K562 (cell line): ENCODE data around the gene FAM180B. TPM values are rescaled to one million over a fixed set of nuclear protein-coding genes. Genes with fewer than 3 reads are reported as not detected.
A peak's percentile ranks its signal among the peaks of the same experiment; 100 is the strongest.

Source experiments
- HCFC1 ChIP-seq: IDR thresholded peaks from 2 replicates; pipeline ENCODE4 v1.6.1; 2012; ENCODE audit warnings: low read depth, low read length, improper control_type of control experiment
- RERE ChIP-seq: sonication (generic); formaldehyde crosslinking; IDR thresholded peaks from 2 replicates; pipeline ENCODE4 v1.8.0; 2023; ENCODE audit warnings: missing genetic modification reagents, mild to moderate bottlenecking, borderline replicate concordance
- polyA plus RNA-seq, 8 experiments: library from polyadenylated mRNA; depleted of rRNA in 4 of 8; stranded (reverse) in 5 of 8; unstranded in 3 of 8; fragments of >200 nt; fragmentation: Nextera tagmentation in 2 of 8; fragmentation: Illumina TruSeq in 1 of 8; extraction: Ambion mirVana in 2 of 8; extraction: Trizol in 1 of 8; gene quantifications; 2 replicates each; pipeline versions ENCODE4 v1.2.1 to v1.2.3, GENCODE V29; 2011 to 2014; ENCODE audit warnings: inconsistent platforms in 1 of 8, missing spikeins in 1 of 8
- total RNA-seq, 7 experiments: library from RNA; depleted of rRNA in 6 of 7; stranded (reverse); fragments of >200 nt in 6 of 7; fragmentation: Illumina TruSeq in 2 of 7; extraction: Trizol in 2 of 7; gene quantifications; 2 replicates each; pipeline versions ENCODE4 v1.2.1 to v1.2.3, GENCODE V29; 2011 to 2021; ENCODE audit warnings: low replicate concordance in 1 of 7
- TF ChIP-seq, protein P1 (sequence below): fragments of 450-650 bp; IDR thresholded peaks from 2 replicates; pipeline ENCODE4 v1.6.1; 2016; ENCODE audit warnings: mild to moderate bottlenecking, moderate library complexity
- TF ChIP-seq, protein P2 (sequence below): fragments of 250-450 bp; sonication (Bioruptor Pico); IDR thresholded peaks from 2 replicates; pipeline ENCODE4 v1.8.0; 2021; ENCODE audit warnings: mild to moderate bottlenecking, moderate library complexity
- TF ChIP-seq, protein P3 (sequence below): fragments of 450-650 bp; formaldehyde crosslinking; IDR thresholded peaks from 2 replicates; pipeline ENCODE4 v1.4.0; 2020; ENCODE audit warnings: mild to moderate bottlenecking, mixed read lengths

The FAM180B gene
- total and polyA plus RNA-seq, 9 of the 15 experiments (the other 6 are each of a cell fraction or from before 2014, with no cell fraction given), result 0.05 to 0.14 TPM; not detected in 7

DNA sequence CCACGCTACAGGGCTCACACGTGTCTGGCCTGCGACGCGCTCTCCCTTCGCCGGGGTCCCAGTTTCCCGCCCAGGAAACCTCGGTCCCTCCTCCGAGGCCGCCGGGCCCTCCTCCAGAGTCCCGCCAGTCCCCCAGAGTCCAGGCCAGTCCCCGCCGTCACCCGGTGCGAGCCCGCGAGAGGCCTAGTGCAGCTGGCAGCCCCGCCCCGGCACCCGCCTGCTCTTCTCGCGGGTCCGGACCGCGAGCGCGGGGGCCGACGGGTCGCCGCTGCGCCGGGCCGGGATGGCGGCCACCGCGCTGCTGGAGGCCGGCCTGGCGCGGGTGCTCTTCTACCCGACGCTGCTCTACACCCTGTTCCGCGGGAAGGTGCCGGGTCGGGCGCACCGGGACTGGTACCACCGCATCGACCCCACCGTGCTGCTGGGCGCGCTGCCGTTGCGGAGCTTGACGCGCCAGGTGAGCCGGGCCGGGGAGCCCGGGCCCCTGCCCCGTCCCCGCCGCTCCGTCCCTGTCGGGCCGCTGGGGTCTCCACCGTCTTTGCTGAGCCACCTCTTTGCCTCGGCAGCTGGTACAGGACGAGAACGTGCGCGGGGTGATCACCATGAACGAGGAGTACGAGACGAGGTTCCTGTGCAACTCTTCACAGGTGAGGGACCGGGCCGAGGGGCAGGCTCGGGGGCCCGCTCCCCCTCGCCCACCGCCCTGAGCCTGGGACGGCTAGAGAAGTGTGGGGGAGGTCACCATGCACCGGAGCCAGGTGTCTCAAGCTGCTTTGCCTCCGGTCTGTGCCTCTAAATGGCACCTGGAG is 20.9 kb upstream of the FAM180B start, which contains the start of gene PTPMT1 (continued):
- TF ChIP-seq, protein P1, sequence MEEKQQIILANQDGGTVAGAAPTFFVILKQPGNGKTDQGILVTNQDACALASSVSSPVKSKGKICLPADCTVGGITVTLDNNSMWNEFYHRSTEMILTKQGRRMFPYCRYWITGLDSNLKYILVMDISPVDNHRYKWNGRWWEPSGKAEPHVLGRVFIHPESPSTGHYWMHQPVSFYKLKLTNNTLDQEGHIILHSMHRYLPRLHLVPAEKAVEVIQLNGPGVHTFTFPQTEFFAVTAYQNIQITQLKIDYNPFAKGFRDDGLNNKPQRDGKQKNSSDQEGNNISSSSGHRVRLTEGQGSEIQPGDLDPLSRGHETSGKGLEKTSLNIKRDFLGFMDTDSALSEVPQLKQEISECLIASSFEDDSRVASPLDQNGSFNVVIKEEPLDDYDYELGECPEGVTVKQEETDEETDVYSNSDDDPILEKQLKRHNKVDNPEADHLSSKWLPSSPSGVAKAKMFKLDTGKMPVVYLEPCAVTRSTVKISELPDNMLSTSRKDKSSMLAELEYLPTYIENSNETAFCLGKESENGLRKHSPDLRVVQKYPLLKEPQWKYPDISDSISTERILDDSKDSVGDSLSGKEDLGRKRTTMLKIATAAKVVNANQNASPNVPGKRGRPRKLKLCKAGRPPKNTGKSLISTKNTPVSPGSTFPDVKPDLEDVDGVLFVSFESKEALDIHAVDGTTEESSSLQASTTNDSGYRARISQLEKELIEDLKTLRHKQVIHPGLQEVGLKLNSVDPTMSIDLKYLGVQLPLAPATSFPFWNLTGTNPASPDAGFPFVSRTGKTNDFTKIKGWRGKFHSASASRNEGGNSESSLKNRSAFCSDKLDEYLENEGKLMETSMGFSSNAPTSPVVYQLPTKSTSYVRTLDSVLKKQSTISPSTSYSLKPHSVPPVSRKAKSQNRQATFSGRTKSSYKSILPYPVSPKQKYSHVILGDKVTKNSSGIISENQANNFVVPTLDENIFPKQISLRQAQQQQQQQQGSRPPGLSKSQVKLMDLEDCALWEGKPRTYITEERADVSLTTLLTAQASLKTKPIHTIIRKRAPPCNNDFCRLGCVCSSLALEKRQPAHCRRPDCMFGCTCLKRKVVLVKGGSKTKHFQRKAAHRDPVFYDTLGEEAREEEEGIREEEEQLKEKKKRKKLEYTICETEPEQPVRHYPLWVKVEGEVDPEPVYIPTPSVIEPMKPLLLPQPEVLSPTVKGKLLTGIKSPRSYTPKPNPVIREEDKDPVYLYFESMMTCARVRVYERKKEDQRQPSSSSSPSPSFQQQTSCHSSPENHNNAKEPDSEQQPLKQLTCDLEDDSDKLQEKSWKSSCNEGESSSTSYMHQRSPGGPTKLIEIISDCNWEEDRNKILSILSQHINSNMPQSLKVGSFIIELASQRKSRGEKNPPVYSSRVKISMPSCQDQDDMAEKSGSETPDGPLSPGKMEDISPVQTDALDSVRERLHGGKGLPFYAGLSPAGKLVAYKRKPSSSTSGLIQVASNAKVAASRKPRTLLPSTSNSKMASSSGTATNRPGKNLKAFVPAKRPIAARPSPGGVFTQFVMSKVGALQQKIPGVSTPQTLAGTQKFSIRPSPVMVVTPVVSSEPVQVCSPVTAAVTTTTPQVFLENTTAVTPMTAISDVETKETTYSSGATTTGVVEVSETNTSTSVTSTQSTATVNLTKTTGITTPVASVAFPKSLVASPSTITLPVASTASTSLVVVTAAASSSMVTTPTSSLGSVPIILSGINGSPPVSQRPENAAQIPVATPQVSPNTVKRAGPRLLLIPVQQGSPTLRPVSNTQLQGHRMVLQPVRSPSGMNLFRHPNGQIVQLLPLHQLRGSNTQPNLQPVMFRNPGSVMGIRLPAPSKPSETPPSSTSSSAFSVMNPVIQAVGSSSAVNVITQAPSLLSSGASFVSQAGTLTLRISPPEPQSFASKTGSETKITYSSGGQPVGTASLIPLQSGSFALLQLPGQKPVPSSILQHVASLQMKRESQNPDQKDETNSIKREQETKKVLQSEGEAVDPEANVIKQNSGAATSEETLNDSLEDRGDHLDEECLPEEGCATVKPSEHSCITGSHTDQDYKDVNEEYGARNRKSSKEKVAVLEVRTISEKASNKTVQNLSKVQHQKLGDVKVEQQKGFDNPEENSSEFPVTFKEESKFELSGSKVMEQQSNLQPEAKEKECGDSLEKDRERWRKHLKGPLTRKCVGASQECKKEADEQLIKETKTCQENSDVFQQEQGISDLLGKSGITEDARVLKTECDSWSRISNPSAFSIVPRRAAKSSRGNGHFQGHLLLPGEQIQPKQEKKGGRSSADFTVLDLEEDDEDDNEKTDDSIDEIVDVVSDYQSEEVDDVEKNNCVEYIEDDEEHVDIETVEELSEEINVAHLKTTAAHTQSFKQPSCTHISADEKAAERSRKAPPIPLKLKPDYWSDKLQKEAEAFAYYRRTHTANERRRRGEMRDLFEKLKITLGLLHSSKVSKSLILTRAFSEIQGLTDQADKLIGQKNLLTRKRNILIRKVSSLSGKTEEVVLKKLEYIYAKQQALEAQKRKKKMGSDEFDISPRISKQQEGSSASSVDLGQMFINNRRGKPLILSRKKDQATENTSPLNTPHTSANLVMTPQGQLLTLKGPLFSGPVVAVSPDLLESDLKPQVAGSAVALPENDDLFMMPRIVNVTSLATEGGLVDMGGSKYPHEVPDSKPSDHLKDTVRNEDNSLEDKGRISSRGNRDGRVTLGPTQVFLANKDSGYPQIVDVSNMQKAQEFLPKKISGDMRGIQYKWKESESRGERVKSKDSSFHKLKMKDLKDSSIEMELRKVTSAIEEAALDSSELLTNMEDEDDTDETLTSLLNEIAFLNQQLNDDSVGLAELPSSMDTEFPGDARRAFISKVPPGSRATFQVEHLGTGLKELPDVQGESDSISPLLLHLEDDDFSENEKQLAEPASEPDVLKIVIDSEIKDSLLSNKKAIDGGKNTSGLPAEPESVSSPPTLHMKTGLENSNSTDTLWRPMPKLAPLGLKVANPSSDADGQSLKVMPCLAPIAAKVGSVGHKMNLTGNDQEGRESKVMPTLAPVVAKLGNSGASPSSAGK, result peak; percentile 97
- no peak for TF ChIP-seq RERE
- TF ChIP-seq, protein P2, sequence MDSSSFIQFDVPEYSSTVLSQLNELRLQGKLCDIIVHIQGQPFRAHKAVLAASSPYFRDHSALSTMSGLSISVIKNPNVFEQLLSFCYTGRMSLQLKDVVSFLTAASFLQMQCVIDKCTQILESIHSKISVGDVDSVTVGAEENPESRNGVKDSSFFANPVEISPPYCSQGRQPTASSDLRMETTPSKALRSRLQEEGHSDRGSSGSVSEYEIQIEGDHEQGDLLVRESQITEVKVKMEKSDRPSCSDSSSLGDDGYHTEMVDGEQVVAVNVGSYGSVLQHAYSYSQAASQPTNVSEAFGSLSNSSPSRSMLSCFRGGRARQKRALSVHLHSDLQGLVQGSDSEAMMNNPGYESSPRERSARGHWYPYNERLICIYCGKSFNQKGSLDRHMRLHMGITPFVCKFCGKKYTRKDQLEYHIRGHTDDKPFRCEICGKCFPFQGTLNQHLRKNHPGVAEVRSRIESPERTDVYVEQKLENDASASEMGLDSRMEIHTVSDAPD (CRISPR knock-in tag), result no peak
- peak; percentile 62 for TF ChIP-seq HCFC1
- TF ChIP-seq, protein P3, sequence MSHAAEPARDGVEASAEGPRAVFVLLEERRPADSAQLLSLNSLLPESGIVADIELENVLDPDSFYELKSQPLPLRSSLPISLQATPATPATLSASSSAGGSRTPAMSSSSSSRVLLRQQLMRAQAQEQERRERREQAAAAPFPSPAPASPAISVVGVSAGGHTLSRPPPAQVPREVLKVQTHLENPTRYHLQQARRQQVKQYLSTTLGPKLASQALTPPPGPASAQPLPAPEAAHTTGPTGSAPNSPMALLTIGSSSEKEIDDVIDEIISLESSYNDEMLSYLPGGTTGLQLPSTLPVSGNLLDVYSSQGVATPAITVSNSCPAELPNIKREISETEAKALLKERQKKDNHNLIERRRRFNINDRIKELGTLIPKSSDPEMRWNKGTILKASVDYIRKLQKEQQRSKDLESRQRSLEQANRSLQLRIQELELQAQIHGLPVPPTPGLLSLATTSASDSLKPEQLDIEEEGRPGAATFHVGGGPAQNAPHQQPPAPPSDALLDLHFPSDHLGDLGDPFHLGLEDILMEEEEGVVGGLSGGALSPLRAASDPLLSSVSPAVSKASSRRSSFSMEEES (CRISPR knock-in tag), result no peak
